Natural killer cell treated with Interleukin-12 subunit alpha and Interleukin-12 subunit beta and Interleukin-15 and Interleukin-18, amount 100 ng/mL, for 72 hours (primary cell): Measurements from ENCODE around the gene CCDC194. TPM values are rescaled to one million over a fixed set of nuclear protein-coding genes. Genes with fewer than 3 reads are reported as not detected.

Experiments
- ATAC-seq, 2 donors: fragments of 150-1000 bp; cut with Tn5 transposase in 1 of 2; sonication (Bioruptor Pico), chemical (Tn5 transposase) in 1 of 2; 2 replicates each; pipeline ENCODE4 v1.10.0; 2021
- DNase-seq: peaks from one replicate; pipeline ENCODE4 v3.0.0; 2022; ENCODE audit warnings: low spot score
- H3K27ac Mint-ChIP-seq, 2 donors: 1 replicate in 1 of 2; 2 replicates in 1 of 2; pipeline ENCODE4 v1.8.0; 2022; ENCODE audit warnings: mixed read lengths in 2 of 2, mild to moderate bottlenecking in 1 of 2, moderate library complexity in 1 of 2
- H3K27me3 Mint-ChIP-seq, 2 donors: 1 replicate in 1 of 2; 2 replicates in 1 of 2; pipeline ENCODE4 v1.8.0; 2022; ENCODE audit warnings: mixed read lengths in 2 of 2
- H3K36me3 Mint-ChIP-seq: one replicate; pipeline ENCODE4 v1.8.0; 2022; ENCODE audit warnings: mixed read lengths
- H3K4me1 Mint-ChIP-seq, 2 donors: 1 replicate in 1 of 2; 2 replicates in 1 of 2; pipeline ENCODE4 v1.8.0; 2022; ENCODE audit warnings: low read depth in 2 of 2, mixed read lengths in 2 of 2, mild to moderate bottlenecking in 1 of 2
- H3K4me3 Mint-ChIP-seq: one replicate; pipeline ENCODE4 v1.8.0; 2022; ENCODE audit warnings: mixed read lengths
- H3K9me3 Mint-ChIP-seq: 2 replicates; pipeline ENCODE4 v1.8.0; 2022; ENCODE audit warnings: mixed read lengths
- total RNA-seq, 2 donors: library from RNA; stranded (reverse); gene quantifications; one replicate each; pipeline ENCODE4 v1.2.3, GENCODE V29; 2022

CCDC194 gene
- total RNA-seq, 2 donors from 2014 or later = 4.4 to 6.6 TPM

DNA sequence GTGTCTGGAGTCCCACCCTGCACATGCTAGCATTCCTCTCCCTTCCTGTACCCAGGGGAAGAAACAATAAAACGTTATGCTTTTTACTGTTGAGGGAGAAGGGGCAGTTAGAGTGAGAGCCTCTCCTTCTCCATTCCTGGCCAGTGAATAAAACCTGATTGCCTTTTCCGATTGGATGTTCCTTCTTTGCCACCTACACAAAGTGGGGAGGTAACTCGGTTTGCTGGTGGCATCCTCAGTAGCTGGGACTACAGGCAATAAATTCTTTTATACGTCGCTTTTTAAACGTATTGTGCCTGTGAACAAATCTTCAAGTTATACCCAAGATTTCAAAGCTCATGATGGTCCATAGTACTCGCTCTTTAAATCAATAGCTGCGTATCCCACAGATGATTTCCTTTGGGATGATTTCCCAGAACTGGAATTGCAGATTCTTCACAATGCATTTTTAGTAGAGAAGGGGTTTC is 25.2 kb upstream of the CCDC194 start:
- no peak for ATAC-seq
- no peaks in the 10 kb centered on the region for H3K9me3 Mint-ChIP-seq
- no peaks in the 10 kb centered on the region for H3K27me3 Mint-ChIP-seq
- no peak for DNase-seq
- H3K27ac Mint-ChIP-seq = peak overlapping the region; percentile 71 to 98
- H3K4me3 Mint-ChIP-seq = peak overlapping the region; percentile 91
- H3K36me3 Mint-ChIP-seq = peaks cover 8% of the 10 kb centered on the region
- peaks cover 14 to 16% of the 10 kb centered on the region in 2 donors for H3K4me1 Mint-ChIP-seq

DNA sequence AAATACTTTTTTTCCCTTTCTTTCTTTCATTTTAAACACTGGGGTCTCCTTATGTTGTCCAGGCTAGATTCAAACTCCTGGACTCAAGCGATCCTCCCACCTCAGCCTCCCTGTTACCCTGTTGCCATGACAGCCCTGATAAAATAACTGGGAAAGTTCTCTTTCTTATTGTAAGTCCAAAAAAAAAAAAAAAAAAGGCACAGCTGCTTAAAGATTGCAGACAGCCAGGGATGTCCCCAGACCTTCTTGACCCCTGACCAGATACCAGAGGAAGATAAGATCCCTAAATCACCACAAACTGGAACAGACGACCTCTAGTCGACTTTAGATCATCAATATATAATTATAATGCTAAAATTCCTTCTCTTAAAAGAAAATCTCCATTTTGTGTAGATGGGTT is 24.7 kb upstream of the CCDC194 start:
- H3K27ac Mint-ChIP-seq = peak overlapping the region; percentile 71 to 98
- peaks cover 8% of the 10 kb centered on the region for H3K36me3 Mint-ChIP-seq
- peaks cover 14 to 16% of the 10 kb centered on the region in 2 donors for H3K4me1 Mint-ChIP-seq
- H3K4me3 Mint-ChIP-seq = peak overlapping the region; percentile 91
- no peaks in the 10 kb centered on the region for H3K27me3 Mint-ChIP-seq
- no peaks in the 10 kb centered on the region for H3K9me3 Mint-ChIP-seq
- DNase-seq = no peak
- no peak for ATAC-seq

DNA sequence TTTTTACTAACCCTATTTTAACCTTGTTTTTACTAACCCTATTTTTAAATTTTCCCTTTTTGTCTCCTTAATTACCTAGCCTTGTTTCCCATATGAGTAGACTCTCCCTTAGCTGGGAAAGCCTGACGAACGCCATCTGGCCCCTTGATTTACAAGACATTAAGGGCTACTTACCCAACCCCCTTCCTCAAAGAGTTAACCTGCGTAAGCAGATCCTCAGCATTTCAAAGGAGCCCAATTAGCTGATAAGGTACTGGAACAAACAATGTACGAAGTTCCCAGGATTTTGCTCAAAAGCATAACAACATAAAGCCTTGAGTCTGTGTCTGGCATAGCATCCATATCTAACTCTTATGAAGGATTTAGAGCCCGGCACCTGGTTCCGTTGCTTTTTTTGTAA is 21.1 kb upstream of the CCDC194 start:
- ATAC-seq (no peak), DNase-seq (no peak)
- Mint-ChIP-seq H3K4me1 (peaks cover 21 to 23% of the 10 kb centered on the region in 2 donors), H3K4me3 (no peak overlapping the region), H3K36me3 (peaks cover 15% of the 10 kb centered on the region), H3K9me3 (no peaks in the 10 kb centered on the region), H3K27ac (peak overlapping the region in 1 of 2 donors; percentile 16), H3K27me3 (no peaks in the 10 kb centered on the region)

DNA sequence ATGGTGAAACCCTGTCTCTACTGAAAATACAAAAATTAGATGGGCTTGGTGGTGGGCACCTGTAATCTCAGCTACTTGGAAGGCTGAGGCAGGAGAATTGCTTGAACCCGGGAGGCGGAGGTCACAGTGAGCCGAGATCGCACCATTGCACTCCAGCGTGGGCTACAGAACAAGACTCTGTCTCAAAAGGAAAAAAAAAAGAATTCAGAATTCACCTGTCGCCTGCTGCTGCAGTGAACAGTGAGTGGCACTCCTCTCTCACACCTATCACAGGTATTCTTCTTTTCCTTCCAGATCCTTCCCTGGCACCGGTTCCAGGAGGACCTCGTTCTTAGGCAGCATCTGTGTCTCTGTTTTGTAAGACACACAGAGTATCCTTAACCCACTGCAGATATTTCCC is 20.1 kb upstream of the CCDC194 start:
- H3K27ac Mint-ChIP-seq = no peak overlapping the region
- H3K36me3 Mint-ChIP-seq = peaks cover 15% of the 10 kb centered on the region
- H3K4me3 Mint-ChIP-seq = no peak overlapping the region
- DNase-seq (no peak), ATAC-seq (no peak)
- H3K4me1 Mint-ChIP-seq = peaks cover 16 to 18% of the 10 kb centered on the region in 2 donors
- H3K9me3 Mint-ChIP-seq = no peaks in the 10 kb centered on the region
- no peaks in the 10 kb centered on the region for H3K27me3 Mint-ChIP-seq

DNA sequence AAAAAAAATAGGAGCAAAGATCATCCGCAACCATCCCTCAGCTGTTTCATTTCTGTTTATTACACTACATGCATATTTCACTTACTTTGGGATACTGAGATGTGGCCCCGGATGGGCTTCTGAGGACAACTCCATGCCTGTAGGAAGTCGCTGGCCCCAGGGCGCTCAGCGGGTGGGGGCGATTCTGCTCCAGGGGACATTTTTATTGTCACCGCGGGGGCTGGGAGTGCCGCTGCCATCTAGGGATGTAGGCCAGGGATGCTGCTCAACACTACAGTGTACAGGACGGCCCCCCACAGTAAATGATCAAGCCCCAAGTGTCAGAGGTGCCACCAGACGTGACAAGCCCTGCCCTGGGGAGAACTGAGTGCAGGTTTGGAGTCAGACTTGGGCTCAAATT is 17.8 kb upstream of the CCDC194 start:
- Mint-ChIP-seq H3K4me3 (no peak overlapping the region), H3K27me3 (no peaks in the 10 kb centered on the region), H3K27ac (peak overlapping the region in 1 of 2 donors; percentile 41), H3K4me1 (peaks cover 20 to 21% of the 10 kb centered on the region in 2 donors), H3K36me3 (peaks cover 15% of the 10 kb centered on the region), H3K9me3 (no peaks in the 10 kb centered on the region)
- no peak for DNase-seq
- ATAC-seq = no peak

DNA sequence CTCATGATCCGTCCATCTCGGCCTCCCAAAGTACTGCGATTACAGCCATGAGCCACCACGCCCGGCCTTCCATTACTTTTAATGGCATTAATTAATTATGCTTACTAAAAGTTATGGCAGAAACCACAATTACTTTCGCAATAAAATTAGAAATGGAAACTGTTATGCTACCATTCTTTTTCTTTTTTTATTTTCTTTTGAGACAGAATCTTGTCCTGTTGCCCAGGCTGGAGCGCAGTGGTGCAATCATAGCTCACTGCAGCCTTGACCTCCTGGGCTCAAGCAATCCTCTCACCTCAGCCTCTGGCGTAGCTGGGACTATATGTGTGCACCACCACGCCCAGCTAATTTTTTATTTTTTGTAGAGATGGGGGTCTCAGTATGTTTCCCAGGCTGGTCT is 16.0 kb upstream of the CCDC194 start:
- H3K27me3 Mint-ChIP-seq = no peaks in the 10 kb centered on the region
- peaks cover 8% of the 10 kb centered on the region for H3K36me3 Mint-ChIP-seq
- no peak for DNase-seq
- peak overlapping the region in 1 of 2 donors; percentile 48 for H3K27ac Mint-ChIP-seq
- H3K4me1 Mint-ChIP-seq = peaks cover 26 to 36% of the 10 kb centered on the region in 2 donors
- H3K9me3 Mint-ChIP-seq = no peaks in the 10 kb centered on the region
- H3K4me3 Mint-ChIP-seq = no peak overlapping the region
- no peak for ATAC-seq

DNA sequence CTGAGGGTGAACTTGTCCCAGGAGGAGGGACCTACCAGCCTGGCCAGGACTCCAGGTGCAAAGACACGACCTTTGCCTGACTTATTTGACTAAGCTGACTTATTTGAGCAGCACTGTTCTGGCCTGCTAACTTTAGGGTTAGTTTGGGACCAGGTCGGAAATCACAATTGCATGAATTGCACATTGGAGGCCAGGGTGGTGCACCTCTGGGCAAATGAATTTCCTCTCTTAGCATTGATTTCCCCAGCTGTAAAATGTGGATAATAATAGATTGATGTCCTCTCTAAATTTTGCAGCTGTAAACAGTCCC is 12.8 kb upstream of the CCDC194 start:
- peaks cover 25 to 40% of the 10 kb centered on the region in 2 donors for H3K4me1 Mint-ChIP-seq
- peak overlapping the region; percentile 96 for H3K4me3 Mint-ChIP-seq
- no peaks in the 10 kb centered on the region for H3K36me3 Mint-ChIP-seq
- H3K9me3 Mint-ChIP-seq = no peaks in the 10 kb centered on the region
- H3K27me3 Mint-ChIP-seq = no peaks in the 10 kb centered on the region
- ATAC-seq (no peak), DNase-seq (no peak)
- peak overlapping the region; percentile 89 to 99 for H3K27ac Mint-ChIP-seq

DNA sequence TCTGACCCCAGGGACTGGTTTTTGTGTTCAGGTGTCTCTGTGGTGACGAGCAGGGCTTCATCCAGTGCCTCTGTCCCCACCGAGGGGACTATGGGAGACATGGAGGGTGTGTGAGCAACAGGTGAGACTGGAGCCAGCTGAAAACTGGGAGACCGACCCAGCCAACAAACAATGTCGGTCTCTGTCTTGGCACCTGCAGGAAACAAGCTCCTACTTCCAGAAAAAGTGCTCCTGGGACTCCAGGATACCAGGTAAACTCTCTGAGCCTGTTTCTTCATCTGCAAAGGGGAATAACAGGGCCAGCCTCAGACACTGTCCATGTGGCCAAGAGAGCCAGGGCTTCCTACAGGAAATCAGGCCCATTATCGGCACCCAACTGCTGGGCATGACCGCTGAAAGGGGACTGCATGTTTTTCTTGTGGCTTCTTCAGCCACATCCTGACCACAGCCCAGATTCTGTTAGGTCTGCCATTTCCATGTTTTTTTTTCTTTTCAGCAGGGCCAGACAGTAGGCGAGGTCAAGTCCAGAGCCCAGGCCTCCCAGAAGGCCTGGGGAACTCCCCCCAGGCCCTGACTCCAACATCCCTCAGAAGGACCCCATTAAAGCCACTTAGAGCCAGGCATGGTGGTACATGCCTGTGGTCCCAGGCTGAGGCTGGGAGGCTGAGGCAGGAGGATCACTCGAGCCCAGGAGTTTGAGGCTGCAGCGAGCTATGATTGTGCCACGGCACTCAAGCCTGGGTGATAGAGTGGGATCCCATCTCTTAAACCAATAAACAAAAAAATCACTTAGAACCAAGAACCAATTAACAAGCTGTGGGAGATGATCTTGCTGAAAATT is 12.3 kb upstream of the CCDC194 start:
- Mint-ChIP-seq H3K4me3 (peak overlapping the region; percentile 96), H3K27me3 (no peaks in the 10 kb centered on the region), H3K9me3 (no peaks in the 10 kb centered on the region), H3K27ac (peak overlapping the region; percentile 89 to 99), H3K36me3 (no peaks in the 10 kb centered on the region), H3K4me1 (peaks cover 25 to 41% of the 10 kb centered on the region in 2 donors)
- ATAC-seq (peak; percentile 66 to 71), DNase-seq (peak; percentile 81)

DNA sequence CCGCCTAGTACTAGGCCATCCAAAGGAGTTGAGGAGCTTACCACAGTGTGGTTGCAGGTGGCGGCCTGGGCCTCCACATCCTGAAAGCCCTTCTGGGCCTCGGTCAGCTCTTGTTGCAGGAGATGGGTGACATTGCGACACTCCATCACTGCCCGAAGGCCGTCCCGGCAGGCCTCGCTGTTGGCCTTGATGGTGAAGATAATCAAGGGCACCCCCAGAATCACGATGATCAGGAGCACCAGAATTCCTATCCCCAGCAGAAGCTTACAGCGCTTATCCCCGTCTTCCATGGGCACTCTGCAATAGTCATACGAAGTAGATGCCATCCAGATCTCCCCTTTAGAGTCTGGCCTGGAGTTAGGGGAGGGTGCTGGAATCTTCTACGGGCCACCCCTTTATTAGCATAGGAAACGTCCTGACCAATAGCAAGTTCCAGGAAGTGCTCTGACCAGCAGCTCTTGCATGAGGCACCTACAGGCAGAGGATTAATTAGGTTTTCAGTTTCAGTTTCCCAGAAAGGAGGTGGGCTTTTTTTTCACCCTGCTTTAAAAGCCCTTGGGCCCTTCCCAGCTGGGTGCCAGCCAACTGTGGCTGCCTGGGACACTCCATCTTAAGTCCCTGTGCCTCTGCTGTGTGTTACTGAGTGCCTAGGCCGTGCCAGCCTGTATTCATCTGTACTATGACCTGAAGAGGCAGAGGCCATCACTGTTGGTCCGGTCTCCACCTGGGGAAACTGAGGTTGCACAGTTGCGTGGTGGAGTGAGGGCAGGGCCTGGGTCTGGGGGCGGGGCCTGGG is 11.5 kb upstream of the CCDC194 start, which contains the start of gene BST2:
BST2 (minus strand) TSS at position 381 of the 796 bp plus-strand sequence; CDS start at position 326, 55 bp downstream.
- H3K36me3 Mint-ChIP-seq = no peaks in the 10 kb centered on the region
- peaks cover 25 to 43% of the 10 kb centered on the region in 2 donors for H3K4me1 Mint-ChIP-seq
- no peaks in the 10 kb centered on the region for H3K27me3 Mint-ChIP-seq
- peak; percentile 86 to 92 for ATAC-seq
- peak within 1 kb of the TSS; percentile 96 for H3K4me3 Mint-ChIP-seq
- H3K9me3 Mint-ChIP-seq = no peaks in the 10 kb centered on the region
- H3K27ac Mint-ChIP-seq = peak within 1 kb of the TSS; percentile 89 to 99
- peak; percentile 86 for DNase-seq

DNA sequence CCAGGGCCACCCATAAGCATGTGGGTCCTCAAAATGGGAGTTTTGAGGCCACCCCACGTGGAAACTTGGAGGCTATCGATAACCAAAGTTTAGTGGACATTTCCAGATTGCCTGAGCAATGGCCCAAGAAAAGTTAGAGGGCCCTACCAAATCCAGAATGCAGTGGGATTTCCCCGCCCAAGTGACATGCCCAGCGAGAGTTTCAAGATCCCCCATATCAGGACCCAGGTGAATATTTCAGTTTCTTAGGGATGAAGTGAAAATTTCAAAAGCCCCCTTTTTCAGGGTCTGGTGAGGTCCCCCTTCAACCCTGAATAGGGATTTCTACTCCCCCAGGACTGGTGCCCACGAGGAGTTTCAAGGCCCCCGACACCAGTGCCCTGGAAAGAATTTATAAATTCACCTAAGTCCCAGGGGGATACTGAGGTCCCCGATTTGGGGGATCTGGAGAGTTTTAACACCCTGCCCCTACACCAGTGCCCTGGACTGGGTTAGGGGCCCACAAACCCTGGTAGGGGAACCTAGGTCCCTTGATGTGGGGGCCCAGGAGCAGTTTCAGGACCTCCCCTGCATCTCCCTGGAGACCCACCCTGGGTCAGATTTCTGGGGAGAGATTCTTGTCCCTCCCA is 10.7 kb upstream of the CCDC194 start:
- H3K9me3 Mint-ChIP-seq = no peaks in the 10 kb centered on the region
- no peaks in the 10 kb centered on the region for H3K27me3 Mint-ChIP-seq
- peak overlapping the region; percentile 89 to 99 for H3K27ac Mint-ChIP-seq
- H3K4me1 Mint-ChIP-seq = peaks cover 25 to 44% of the 10 kb centered on the region in 2 donors
- no peak for DNase-seq
- no peak for ATAC-seq
- H3K4me3 Mint-ChIP-seq = peak overlapping the region; percentile 96
- H3K36me3 Mint-ChIP-seq = no peaks in the 10 kb centered on the region

DNA sequence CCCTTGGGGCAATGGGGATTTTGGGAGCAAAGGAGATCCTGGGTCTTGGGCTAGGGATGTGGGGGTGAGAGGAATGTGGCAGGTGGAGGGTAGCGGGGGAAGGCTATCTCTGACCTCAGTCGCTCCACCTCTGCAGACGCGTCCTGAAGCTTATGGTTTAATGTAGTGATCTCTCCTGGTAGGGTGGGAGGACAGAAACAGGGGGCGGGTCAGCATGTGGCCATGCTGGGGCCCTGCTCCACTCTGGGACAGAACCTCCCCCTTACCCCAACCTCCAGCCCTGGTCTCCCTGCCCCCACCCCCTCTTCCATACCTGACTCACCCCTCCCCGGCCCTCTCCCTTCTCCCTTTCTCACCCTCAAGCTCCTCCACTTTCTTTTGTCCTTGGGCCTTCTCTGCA is 10.0 kb upstream of the CCDC194 start:
- H3K9me3 Mint-ChIP-seq = no peaks in the 10 kb centered on the region
- no peaks in the 10 kb centered on the region for H3K36me3 Mint-ChIP-seq
- peaks cover 25 to 44% of the 10 kb centered on the region in 2 donors for H3K4me1 Mint-ChIP-seq
- H3K27ac Mint-ChIP-seq = peak overlapping the region; percentile 89 to 99
- ATAC-seq = no peak
- DNase-seq = no peak
- peak overlapping the region; percentile 96 for H3K4me3 Mint-ChIP-seq
- no peaks in the 10 kb centered on the region for H3K27me3 Mint-ChIP-seq

DNA sequence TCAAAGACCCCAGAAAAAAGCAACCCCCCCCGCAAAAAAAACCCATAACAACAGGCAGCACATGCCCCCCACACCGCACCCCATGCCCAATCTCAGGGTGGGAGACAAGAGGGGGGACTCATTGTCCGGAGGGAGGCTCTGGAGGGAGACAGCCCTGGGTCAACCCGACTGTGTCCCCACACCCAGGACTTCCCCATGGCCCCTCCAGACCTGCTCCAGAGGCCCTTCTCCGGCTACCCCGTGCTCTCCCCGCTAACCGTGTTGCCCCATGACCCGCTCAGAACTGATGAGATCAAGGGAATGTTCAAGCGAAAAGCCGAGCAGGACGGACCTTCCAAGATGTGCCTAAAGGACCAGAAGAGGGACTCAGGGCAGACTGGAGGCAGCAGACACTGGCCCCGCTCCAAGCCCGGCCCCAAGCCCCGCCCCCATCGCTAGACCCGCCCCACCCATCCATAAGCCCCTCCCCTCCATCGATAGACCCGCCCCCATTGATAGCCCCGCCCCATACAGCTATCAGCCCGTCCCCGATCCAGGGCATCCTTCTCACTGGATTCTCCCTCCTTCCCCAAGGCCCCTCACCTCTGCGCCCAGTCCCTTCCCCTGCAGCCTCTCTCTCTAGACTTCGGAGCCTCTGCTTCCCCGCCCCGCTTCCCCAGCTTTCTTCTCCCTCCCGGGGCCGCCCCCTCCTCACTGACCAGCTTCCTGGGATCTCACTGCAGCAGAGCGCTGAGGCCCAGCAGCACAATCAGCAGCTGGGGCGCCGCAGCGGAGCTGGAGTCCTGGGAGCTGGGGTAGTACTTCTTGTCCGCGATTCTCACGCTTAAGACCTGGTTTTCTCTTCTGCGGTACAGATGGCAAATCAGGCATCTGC is 9.2 kb upstream of the CCDC194 start:
- Mint-ChIP-seq H3K9me3 (no peaks in the 10 kb centered on the region), H3K27me3 (no peaks in the 10 kb centered on the region), H3K36me3 (no peaks in the 10 kb centered on the region), H3K4me1 (peaks cover 25 to 44% of the 10 kb centered on the region in 2 donors), H3K4me3 (peak overlapping the region; percentile 96), H3K27ac (peak overlapping the region; percentile 89 to 99)
- peak; percentile 31 to 36 for ATAC-seq
- DNase-seq = no peak

DNA sequence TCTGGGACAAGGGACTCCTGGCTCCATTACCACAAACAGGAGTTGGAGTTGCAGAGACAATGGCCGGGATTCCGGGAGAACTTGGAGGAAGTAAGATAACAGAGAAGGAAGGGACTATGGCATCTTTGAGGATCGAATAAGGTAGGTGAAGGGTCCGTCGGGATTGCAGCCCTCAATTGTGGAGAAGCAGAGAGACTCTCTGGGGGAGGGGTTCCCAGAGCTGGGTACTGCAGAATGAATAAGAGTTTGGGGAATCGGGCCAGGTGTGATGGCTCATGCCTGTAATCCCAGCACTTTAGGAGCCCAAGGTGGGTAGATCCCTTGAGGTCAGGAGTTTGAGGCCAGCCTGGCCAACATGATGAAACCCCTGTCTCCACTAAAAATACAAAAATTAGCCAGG is 7.6 kb upstream of the CCDC194 start:
- no peaks in the 10 kb centered on the region for H3K36me3 Mint-ChIP-seq
- no peak for ATAC-seq

More for the DNA sequence above, 7.6 kb upstream of the CCDC194 start:
- Mint-ChIP-seq H3K27me3 (no peaks in the 10 kb centered on the region), H3K4me1 (peaks cover 14 to 38% of the 10 kb centered on the region in 2 donors), H3K9me3 (no peaks in the 10 kb centered on the region), H3K27ac (no peak overlapping the region), H3K4me3 (no peak overlapping the region)
- no peak for DNase-seq
